GM19467 (cell line): ENCODE data around the gene AUP1.

Experiments used
- ATAC-seq: cut with Tn5 transposase; IDR thresholded peaks from one replicate; pipeline ENCODE4 v1.9.1; 2021; ENCODE audit warnings: mild to moderate bottlenecking, moderate library complexity; ENCODE audit not compliant: unreplicated experiment

The AUP1 gene

GRCh38 chr2:74514368-74515270, 14.9 kb downstream of the AUP1 start, which contains the start of gene TLX2:
TSS of gene TLX2 (plus strand) at chr2:74514450. CDS start at chr2:74514807, 357 bp downstream.
- ATAC-seq: no peak

- no peak for ATAC-seq
Measured at GRCh38 chr2:74513605-74514367, 15.7 kb downstream of the AUP1 start.

- ATAC-seq: no peak
Measured at GRCh38 chr2:74512744-74513604, 16.5 kb downstream of the AUP1 start.

- no peak for ATAC-seq
Measured at GRCh38 chr2:74511104-74511989, 18.2 kb downstream of the AUP1 start.

- ATAC-seq: no peak
Measured at GRCh38 chr2:74510272-74510671, 19.2 kb downstream of the AUP1 start.

- peak; percentile 3 for ATAC-seq
Measured at GRCh38 chr2:74507926-74508520, 21.5 kb downstream of the AUP1 start.

GRCh38 chr2:74507145-74507925, 22.2 kb downstream of the AUP1 start, which contains the start of gene PCGF1:
TSS of gene PCGF1 (minus strand) at chr2:74507695. CDS start at chr2:74507668, 27 bp downstream.
- ATAC-seq: peak; percentile 85

GRCh38 chr2:74505448-74506246, 23.9 kb downstream of the AUP1 start:
- ATAC-seq: no peak

GRCh38 chr2:74504591-74504990, 24.9 kb downstream of the AUP1 start:
- no peak for ATAC-seq

GRCh38 chr2:74503506-74504475, 25.7 kb downstream of the AUP1 start:
- no peak for ATAC-seq

- peak; percentile 30 for ATAC-seq
Measured at GRCh38 chr2:74502720-74503505, 26.6 kb downstream of the AUP1 start.

GRCh38 chr2:74502147-74502719, 27.3 kb downstream of the AUP1 start:
- no peak for ATAC-seq

GRCh38 chr2:74501335-74502071, 28.0 kb downstream of the AUP1 start:
- ATAC-seq: no peak

GRCh38 chr2:74500578-74500946, 28.9 kb downstream of the AUP1 start:
- no peak for ATAC-seq
